Activated T-cell treated with anti-CD3 and anti-CD28 coated beads for 48 hours (primary cell): Measurements from ENCODE around the gene NGEF.

Source experiments
- DNase-seq: peaks from one replicate; pipeline ENCODE4 v3.0.0-alpha.2; 2020; ENCODE audit warnings: low read depth

NGEF gene

DNA sequence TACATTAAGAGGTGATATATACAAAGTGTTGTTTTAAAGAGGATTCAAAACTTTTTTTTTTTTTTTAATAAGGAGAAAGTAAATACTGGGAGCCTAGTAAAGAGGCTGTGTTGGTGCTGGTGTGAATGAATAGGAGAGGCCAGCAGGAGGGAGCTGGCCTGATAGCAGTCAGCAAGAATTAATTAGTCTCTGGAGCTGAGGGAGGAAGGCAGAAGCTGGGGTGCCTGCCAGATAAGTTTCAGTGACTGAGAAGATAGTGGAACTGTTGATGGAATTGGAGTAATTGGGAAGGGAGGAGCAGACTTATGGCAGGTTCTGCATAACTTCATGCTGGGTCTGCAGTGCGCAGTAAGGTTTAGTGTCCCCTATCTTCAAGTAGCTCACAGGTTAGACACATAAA is 179.2 kb downstream of the NGEF start:
- no peak for DNase-seq

DNA sequence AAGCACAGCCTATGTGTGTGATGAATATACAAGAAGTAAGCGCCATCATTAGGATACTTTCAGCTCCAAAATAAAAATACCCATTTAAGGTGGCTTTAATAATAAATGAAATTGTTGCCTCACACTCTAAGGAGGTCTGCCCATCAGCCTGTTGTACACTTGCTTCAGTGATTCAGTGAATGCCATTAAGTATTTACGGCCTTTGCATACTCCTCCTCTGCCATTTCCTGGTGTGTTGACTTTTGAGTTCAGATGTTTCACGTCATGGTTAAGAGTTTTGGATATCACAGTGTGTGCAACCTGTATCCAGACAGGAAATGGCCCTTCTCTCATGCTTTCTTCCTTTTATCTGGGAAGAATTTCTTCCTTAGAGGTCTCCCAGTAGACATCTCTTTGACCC is 181.6 kb downstream of the NGEF start:
- DNase-seq: no peak

DNA sequence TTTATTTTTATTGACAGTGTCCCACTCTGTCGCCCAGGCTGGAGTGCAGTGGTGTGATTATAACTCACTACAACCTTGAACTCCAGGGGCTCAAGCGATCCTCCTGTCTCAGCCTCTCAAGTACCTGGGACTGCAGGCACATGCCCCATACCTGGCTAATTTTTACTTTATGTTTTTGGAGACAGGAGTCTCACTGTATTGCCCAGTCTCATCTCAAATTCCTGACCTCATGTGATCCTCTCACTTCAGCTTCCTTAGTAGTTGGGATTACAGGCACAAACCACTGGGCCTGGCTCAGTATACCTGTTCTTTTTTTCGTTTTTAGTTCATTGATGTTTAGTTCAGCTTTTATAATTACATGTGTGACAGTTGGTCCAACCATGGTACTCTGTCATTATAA is 183.1 kb downstream of the NGEF start:
- no peak for DNase-seq
